ENCODE measurements around the gene ALG1.
"Not testable (repeated sequence)": the region's sequence is repeated elsewhere in the genome, so short reads cannot be mapped to it uniquely, and the experiment has no call there.

Gene ALG1

DNA sequence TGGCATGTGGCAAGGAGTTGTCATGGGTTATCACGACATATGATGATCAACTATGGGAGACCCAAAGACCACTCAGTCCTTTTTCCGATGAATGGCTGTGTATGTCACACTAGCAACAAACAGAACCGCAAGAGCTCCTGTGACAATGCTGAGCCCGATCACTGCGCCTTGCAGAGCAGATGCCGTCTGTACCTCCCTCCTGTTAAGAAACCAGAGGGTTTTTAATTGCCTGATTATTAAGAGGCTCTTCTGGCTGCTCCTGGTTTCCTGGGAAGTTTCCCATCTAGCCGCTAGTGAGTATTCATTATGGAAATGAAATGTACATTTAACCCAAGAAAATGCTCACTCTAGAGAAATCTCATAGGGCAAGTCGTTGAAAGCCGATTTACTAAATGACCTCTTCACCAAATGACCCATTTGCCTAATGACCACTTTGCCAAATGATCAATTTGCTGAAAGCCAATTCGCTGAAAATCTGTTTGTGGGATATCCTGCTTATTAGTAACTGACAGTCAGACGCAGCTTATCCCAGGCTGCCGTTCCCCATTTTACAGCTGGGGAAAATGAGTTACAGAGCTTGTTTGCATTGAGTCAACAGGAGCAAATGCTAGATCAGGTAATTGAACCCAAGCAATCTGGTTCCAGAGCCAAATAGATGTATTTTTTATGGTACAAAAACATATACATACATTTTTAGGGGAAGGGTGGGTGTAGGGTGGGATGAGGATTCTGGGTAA, 31.8 kb downstream of the ALG1 start:
- not testable (repeated sequence) for DNase-seq

- not testable (repeated sequence) for DNase-seq
Measured at GRCh38 chr16:5105039-5105438, 33.4 kb downstream of the ALG1 start.

GRCh38 chr16:5108505-5109158, 37.0 kb downstream of the ALG1 start:
- DNase-seq: no peak

DNA sequence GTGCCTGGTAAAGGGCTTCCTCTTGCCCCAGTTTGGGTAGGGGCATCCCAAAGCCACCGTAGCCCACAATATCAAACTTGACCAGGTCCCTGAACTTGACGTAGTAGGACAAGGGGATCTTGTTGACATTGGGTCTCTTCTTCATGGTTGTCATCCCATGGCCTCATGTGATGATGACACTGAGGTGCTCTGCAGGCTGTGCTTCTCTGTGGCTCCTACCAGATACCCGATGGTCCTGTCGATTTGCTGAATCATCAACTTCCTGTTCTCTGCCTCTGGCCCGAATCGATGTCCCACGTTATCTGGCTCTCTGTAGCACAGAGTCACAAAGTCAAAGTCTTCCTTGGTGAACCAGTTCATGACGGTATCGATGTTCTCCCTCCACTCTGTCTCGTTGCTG, 39.3 kb downstream of the ALG1 start:
- not testable (repeated sequence) for DNase-seq

- not testable (repeated sequence) for DNase-seq
Measured at GRCh38 chr16:5116780-5117295, 45.2 kb downstream of the ALG1 start.

DNA sequence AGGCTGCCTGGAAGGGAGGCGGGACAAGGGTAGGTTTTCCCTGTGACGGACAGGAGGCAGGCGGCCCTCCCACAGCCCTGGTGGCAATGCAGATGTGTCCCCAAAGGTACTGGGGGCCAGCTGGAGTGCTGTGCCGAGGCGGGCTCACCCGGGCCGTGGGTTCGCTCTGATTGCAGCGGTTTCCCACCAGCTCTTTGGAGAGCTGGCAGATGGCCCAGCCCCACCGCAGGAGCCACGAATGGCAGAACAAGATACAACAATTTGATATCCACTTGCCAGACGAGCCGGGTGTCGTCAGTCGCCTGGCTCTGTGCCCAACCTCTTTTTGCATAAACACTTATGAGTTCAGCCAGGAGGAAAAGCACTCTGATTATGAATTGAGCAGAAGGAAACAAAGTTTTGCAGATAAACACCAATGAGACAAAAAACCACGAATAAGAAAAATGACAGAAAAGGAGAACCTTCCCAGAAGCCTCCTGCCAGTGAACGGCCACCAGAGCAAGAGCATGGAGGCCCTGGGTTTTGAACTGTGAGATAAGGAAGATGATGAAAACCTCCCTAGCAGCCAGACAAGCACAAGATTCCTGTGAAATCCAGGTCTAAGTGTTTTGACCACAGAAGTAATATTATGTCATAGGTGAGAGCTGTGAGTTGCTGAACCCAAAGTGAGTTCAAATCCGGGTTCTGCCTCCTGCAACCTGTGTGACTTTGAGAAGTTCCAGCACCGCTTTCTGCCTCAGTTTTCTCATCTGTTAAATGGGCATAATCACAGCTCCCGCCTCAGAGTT, 45.9 kb downstream of the ALG1 start:
- DNase-seq: not testable (repeated sequence)

DNA sequence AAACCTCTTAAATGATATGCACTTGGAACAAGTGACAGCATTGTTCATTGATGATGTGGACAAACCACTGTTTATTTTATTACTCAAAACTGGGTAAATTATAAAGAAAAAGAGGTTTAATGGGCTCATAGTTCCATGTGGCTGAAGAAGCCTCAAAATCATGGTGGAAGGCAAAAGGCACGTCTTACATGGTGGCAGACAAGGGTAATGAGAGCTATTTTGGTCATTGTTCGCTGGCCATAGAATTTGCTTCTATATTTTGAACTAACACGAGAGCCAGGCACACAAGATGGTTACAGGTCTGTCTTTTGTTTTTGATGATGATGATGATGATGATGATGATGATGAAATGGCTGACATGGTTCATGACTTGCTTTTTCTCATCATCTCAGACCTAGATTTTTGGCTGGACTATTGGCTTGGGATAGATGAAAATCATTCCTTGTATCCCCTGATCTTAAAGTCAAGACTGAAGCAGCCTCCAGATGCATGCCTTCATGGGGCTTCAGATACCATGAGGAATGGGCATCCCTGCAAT, 59.9 kb downstream of the ALG1 start:
- DNase-seq: not testable (repeated sequence)

- DNase-seq: not testable (repeated sequence)
Measured at GRCh38 chr16:5132915-5133600, 61.4 kb downstream of the ALG1 start.

GRCh38 chr16:5134739-5135452, 63.3 kb downstream of the ALG1 start:
- not testable (repeated sequence) for DNase-seq
